Measurements from ENCODE around the gene KRT78. TPM values are rescaled to one million over a fixed set of nuclear protein-coding genes. Genes with fewer than 3 reads are reported as not detected.

Gene KRT78
- total RNA-seq, 4 donors from 2014 or later = 1.9 TPM; not detected in 3

DNA sequence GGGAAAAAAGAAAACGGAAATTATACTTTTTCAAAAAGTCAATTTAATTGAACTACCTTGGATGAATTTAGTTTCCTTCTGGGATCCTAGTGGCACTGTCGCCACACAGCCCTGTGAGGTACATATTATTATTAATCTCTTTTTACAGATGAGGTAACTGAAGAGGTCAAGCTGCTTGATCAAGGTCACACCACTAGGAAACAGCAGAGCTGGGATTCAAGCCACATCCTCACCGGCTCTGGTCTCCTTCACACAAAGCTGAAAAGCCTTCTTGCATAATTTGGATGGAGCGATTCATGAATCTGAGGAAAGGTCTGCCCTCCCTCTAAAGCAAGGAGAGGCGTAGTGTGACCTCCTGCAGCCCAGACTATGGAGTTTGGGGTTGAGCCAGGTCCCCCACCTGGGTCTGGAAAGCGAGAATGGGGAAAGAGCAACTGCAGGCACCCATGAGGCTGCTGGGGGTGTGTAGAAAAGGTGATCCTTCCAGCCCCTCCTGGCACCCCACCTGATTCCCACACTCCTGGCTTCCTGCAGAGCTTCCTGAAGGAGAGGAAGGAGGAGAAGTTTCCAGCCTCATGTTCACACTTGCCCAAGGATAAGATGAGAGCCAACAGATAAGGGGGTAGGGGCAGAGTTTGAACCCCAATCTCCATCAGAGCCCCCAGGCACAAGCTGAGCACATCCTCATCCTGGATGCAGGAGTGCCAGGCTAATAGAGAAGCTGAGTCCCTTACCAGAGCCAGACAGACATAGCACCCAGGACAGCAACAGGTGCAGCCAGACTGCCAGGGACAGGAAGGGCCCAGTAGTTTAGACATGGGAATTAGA, 10.8 kb downstream of the KRT78 start:
- no peak for ATAC-seq (ENCODE audit: low FRiP score)
- DNase-seq (ENCODE audit: low spot score) = no peak
- TF ChIP-seq, protein P1, sequence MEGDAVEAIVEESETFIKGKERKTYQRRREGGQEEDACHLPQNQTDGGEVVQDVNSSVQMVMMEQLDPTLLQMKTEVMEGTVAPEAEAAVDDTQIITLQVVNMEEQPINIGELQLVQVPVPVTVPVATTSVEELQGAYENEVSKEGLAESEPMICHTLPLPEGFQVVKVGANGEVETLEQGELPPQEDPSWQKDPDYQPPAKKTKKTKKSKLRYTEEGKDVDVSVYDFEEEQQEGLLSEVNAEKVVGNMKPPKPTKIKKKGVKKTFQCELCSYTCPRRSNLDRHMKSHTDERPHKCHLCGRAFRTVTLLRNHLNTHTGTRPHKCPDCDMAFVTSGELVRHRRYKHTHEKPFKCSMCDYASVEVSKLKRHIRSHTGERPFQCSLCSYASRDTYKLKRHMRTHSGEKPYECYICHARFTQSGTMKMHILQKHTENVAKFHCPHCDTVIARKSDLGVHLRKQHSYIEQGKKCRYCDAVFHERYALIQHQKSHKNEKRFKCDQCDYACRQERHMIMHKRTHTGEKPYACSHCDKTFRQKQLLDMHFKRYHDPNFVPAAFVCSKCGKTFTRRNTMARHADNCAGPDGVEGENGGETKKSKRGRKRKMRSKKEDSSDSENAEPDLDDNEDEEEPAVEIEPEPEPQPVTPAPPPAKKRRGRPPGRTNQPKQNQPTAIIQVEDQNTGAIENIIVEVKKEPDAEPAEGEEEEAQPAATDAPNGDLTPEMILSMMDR (IDR thresholded peaks at IDR 0.05) = no peak

DNA sequence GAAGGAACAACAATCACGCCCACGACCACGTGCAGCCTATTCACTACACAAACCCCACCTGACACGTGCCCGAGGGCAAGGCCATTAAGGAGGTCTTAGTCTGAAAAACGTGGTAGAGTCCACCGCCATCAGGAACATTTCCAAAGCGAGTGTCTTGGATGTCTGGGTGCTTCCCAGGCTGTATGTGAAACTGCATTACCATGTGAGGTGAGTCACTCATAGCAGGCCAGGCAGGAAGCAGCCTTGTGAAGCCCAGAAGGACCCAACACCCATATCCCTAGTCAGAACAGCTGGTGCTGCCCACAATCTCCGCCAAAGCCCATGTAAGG, 11.4 kb downstream of the KRT78 start:
- DNase-seq (ENCODE audit: low spot score) = no peak
- ATAC-seq (ENCODE audit: low FRiP score) = no peak
- TF ChIP-seq, protein P1 (IDR thresholded peaks at IDR 0.05) = no peak

DNA sequence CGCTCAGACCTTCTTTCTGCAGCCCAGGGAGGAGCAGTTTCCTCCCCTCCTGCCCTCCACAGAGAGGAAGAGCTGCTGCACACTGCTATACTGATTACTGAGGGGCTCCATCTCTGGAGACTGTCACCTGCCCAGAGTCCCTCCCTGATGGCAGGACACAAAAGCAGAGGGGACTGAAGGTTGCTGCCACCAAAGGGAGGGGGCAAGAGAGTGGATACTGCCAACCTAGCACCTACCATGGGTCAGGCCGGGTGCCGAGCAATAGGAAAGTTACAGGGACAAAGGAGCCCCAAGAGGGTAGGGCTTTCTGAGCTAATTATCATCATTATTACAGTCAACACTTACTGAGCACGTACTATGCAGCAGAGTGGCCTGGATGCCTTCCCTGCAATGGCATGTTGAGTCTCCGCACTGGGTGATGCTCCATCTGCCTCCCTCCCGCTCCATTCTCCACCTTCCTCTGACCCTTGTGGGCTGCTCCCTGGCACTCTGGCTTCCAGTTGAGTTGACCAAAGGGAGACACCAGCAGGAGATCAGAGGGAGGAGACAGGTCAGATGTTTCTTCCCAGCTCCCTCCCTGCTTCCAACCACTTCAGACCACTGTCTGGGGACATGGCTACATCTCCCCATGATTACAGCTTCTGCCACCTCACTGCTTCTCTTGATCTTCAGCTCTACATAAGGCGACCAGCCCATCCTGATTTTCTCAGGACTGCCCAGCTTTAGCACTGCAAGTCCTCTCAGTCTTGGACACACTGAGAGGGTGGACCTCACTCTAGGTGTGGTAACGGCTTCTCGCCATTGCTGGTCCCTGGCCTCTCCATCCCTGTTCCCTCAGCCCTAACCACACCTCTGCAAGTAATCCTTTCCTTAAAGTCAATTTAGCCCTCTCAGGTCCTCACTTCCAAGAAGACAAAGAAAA, 12.0 kb downstream of the KRT78 start:
- DNase-seq (ENCODE audit: low spot score) = no peak
- TF ChIP-seq, protein P1 (IDR thresholded peaks at IDR 0.05) = no peak

DNA sequence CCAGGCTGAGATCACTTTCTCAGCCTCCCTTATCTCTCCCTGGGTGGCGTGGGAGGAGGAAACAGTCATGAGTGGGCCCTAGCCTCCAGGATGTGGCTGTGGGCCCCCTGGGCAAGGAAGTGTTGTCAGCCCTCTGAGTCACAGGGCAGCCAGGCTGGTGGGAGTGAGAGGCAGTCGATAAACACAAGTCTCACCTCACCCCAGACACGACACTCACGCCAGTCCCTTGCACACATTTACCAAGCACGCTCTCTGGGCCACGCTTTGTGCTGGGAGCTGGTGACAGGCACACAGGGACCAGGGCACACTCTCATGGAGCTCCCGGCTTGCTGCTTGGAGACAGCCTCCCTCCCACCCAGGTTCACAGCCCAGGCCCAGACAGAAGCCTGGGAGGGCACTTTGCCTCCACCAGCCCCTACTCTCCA, 12.7 kb downstream of the KRT78 start:
- no peak for DNase-seq (ENCODE audit: low spot score)
- no peak for ATAC-seq (ENCODE audit: low FRiP score)
- TF ChIP-seq, protein P1 (IDR thresholded peaks at IDR 0.05) = no peak

More for the DNA sequence above, 12.0 kb downstream of the KRT78 start:
- ATAC-seq (ENCODE audit: low FRiP score) = no peak

DNA sequence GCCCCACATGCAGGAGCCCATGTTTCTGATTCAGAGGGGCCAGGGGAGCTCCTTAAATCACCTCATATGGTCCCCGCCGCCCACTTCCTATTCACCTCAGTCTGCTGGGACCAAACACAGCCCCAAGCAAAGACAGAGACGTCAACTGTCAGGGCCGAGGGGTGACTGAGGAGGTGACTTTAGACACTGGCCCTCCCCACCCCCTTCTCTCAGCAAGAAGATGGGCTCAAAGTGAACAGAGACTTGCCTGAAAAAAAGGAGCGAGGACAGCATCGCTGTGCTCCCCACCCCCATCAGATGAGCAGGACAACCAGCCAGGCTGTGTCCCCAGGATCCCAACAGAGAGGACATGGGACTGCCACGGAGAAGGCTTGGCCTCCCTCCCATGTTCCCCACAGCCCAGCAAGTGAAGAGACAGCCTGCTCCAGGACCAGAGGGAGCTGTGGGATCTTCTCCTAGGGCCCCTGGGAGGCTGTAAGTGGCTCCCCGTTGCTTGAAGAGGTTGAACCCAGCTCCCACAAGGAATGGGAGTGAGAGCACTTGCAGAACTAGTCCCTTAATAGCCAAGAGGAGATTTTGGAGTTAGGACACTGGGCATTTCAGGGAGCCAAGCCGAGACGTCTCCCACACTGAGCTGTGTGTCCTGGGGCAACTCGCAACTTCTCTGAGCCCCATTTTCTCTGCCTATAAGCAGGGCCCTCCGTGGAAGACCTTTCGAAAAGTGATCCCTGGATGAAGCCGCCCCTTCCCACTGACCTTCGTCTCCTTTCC, 13.3 kb downstream of the KRT78 start:
- DNase-seq (ENCODE audit: low spot score) (no peak), ATAC-seq (ENCODE audit: low FRiP score) (no peak)
- TF ChIP-seq, protein P1 (IDR thresholded peaks at IDR 0.05) = no peak

DNA sequence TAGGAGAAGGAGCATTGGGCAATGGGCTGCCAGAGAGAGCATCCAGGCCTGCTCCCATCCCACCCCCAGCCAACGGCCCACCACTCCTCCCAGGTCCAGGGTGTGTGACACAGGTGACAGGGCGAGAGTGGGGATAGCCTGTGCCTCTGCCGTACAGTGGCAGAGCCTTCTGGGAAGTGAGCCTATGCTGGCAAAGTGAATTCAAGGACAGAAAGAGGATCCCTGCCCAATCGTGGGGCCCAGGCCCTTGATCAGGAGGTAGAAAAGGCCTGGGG, 14.1 kb downstream of the KRT78 start:
- DNase-seq (ENCODE audit: low spot score) (no peak), ATAC-seq (ENCODE audit: low FRiP score) (no peak)
- TF ChIP-seq, protein P1 (IDR thresholded peaks at IDR 0.05) = no peak

All from omental fat pad (tissue), 4 donors.